Measurements from ENCODE around the gene PITX1. TPM values are rescaled to one million over a fixed set of nuclear protein-coding genes. Genes with fewer than 3 reads are reported as not detected.

PITX1 gene
- total RNA-seq, 2 experiments from 2014 or later: 0.14 TPM; not detected in 1

GRCh38 chr5:135056316-135057030 lies 22.4 kb upstream of the PITX1 start:
- DNase-seq (no peak), ATAC-seq (no peak)
- Mint-ChIP-seq H3K4me1 (peaks cover 3% of the 10 kb centered on the region), H3K4me3 (no peak overlapping the region), H3K36me3 (no peaks in the 10 kb centered on the region), H3K27ac (no peak overlapping the region), H3K27me3 (peaks cover 53% of the 10 kb centered on the region), H3K9me3 (ENCODE audit: low read depth) (no peaks in the 10 kb centered on the region)
- CTCF ChIA-PET: no interaction called here

- Mint-ChIP-seq H3K9me3 (ENCODE audit: low read depth) (no peaks in the 10 kb centered on the region), H3K4me3 (no peak overlapping the region), H3K36me3 (no peaks in the 10 kb centered on the region), H3K27ac (no peak overlapping the region), H3K4me1 (peaks cover 3% of the 10 kb centered on the region), H3K27me3 (peaks cover 62% of the 10 kb centered on the region)
- CTCF ChIA-PET: no interaction called here
- ATAC-seq (no peak), DNase-seq (no peak)
Observed at GRCh38 chr5:135055396-135055795, 21.4 kb upstream of the PITX1 start.

DNA sequence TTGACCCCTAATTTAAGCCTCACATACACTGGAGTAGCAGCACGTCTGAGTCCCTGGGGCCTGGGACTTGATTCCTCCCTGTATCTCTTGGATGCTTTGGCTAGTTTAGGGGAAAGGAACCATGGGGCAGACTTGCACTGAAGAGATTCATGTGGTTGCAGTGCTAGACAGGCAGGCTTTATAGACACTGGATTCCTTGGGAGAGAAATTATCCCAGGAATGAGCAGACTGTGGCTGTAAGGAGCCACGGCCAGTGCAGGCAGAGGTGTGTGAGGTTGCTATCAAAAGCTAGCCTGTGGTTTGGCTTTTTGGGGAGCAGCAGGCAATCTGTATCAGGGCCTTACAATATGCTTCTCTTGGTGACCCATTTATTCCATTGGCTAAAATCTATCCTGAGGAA lies 20.5 kb upstream of the PITX1 start:
- Mint-ChIP-seq H3K27ac (no peak overlapping the region), H3K4me3 (no peak overlapping the region), H3K27me3 (peaks cover 70% of the 10 kb centered on the region), H3K9me3 (ENCODE audit: low read depth) (no peaks in the 10 kb centered on the region), H3K4me1 (peaks cover 3% of the 10 kb centered on the region), H3K36me3 (no peaks in the 10 kb centered on the region)
- ATAC-seq: no peak
- CTCF ChIA-PET: no interaction called here
- DNase-seq: no peak

GRCh38 chr5:135053989-135054388 lies 20.0 kb upstream of the PITX1 start:
- H3K36me3 Mint-ChIP-seq: no peaks in the 10 kb centered on the region
- H3K4me3 Mint-ChIP-seq: no peak overlapping the region
- ATAC-seq (no peak), DNase-seq (no peak)
- H3K9me3 Mint-ChIP-seq (ENCODE audit: low read depth): no peaks in the 10 kb centered on the region
- no peak overlapping the region for H3K27ac Mint-ChIP-seq
- CTCF ChIA-PET: no interaction called here
- H3K4me1 Mint-ChIP-seq: peaks cover 3% of the 10 kb centered on the region
- peaks cover 75% of the 10 kb centered on the region for H3K27me3 Mint-ChIP-seq

DNA sequence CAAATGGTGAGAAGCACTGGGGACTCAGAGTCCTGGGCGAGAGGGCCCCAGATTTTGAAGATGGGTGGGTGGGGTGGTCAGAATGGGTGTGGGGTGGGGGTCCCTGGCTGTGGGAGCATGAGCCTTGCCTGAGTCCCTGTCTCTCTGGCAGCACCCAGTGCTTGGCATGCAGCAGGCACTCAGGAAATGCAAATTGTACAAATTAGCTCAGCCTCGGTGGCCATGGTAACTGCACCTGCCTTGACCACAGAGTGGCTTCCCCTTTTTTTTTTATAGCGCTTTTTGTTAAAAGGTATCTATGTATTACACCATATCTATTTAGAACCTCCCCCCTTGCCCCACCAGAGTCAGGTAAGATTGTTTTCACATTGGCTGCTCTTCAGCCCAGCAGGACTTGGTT lies 19.2 kb upstream of the PITX1 start:
- H3K27me3 Mint-ChIP-seq: peaks cover 80% of the 10 kb centered on the region
- H3K9me3 Mint-ChIP-seq (ENCODE audit: low read depth): no peaks in the 10 kb centered on the region
- H3K36me3 Mint-ChIP-seq: no peaks in the 10 kb centered on the region
- CTCF ChIA-PET: interaction anchor here (0.6 kb wide), 1 partner anchor 1010 kb away, joined by 3 read pairs; no protein-coding TSS in a partner anchor
- H3K4me3 Mint-ChIP-seq: no peak overlapping the region
- H3K4me1 Mint-ChIP-seq: peaks cover 3% of the 10 kb centered on the region
- no peak overlapping the region for H3K27ac Mint-ChIP-seq
- ATAC-seq: no peak
- DNase-seq: no peak

DNA sequence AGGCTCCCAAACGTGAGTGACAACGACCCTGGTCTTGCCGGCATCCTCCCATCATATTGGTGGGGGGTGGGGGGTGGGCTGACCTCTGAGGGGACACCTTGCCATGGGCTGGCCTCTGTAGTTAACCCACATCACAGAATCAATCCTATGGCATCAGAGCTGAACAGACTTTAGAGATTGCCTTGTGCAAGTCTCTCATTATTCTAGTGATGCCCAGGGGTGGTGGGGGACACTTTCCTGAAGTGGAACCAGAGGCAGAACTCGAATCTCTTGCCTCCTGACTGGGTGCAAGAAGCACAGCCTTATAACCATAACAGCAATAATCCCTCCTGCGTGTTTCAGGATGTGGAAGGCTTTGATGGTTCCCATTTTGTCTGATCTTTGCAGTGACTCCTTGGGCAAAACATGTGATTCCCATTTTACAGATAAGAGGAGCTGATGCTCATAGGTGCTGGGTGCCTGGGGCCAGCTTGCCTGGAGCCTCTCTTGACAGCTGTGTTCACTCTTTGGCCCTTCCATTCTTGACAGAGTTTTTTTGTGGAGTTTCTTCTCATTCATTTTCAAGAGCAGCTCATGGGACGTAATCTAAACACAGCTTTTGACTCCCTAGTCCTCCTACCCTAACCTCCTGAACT lies 18.6 kb upstream of the PITX1 start:
- Mint-ChIP-seq H3K9me3 (ENCODE audit: low read depth) (no peaks in the 10 kb centered on the region), H3K4me3 (no peak overlapping the region), H3K27me3 (peaks cover 78% of the 10 kb centered on the region), H3K36me3 (no peaks in the 10 kb centered on the region), H3K4me1 (peaks cover 3% of the 10 kb centered on the region), H3K27ac (no peak overlapping the region)
- CTCF ChIA-PET: interaction anchor here (0.6 kb wide), 1 partner anchor 1009 kb away, joined by 3 read pairs; no protein-coding TSS in a partner anchor
- no peak for DNase-seq
- ATAC-seq: no peak

DNA sequence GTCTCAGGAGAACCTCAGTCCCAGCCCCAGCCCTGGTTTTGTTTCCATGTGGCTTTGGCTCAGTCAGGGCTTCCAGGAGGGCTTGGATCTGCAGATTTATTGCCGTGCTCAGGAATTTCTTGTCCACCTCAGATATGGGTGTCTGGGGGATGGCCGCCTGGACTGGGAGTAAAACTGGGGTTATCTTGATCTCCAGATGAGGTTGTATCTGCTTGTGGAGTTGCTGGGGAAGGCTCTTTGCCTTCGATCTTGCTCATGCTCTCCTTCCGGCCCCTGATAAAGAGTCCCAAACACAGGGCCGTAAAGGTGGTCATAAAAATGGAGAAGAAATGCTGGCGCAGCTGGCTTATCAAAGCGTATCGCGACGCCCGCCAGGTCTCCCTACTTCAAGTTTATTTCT lies 17.8 kb upstream of the PITX1 start:
- no peak overlapping the region for H3K27ac Mint-ChIP-seq
- H3K4me3 Mint-ChIP-seq: no peak overlapping the region
- ATAC-seq (no peak), DNase-seq (no peak)
- H3K9me3 Mint-ChIP-seq (ENCODE audit: low read depth): no peaks in the 10 kb centered on the region
- H3K36me3 Mint-ChIP-seq: no peaks in the 10 kb centered on the region
- CTCF ChIA-PET: no interaction called here
- H3K27me3 Mint-ChIP-seq: peaks cover 83% of the 10 kb centered on the region
- H3K4me1 Mint-ChIP-seq: peaks cover 3% of the 10 kb centered on the region

GRCh38 chr5:135051399-135051798 lies 17.4 kb upstream of the PITX1 start:
- no peaks in the 10 kb centered on the region for H3K36me3 Mint-ChIP-seq
- no peak for DNase-seq
- no peak overlapping the region for H3K4me3 Mint-ChIP-seq
- H3K27ac Mint-ChIP-seq: no peak overlapping the region
- peaks cover 3% of the 10 kb centered on the region for H3K4me1 Mint-ChIP-seq
- no peaks in the 10 kb centered on the region for H3K9me3 Mint-ChIP-seq (ENCODE audit: low read depth)
- ATAC-seq: no peak
- peaks cover 83% of the 10 kb centered on the region for H3K27me3 Mint-ChIP-seq
- CTCF ChIA-PET: no interaction called here

DNA sequence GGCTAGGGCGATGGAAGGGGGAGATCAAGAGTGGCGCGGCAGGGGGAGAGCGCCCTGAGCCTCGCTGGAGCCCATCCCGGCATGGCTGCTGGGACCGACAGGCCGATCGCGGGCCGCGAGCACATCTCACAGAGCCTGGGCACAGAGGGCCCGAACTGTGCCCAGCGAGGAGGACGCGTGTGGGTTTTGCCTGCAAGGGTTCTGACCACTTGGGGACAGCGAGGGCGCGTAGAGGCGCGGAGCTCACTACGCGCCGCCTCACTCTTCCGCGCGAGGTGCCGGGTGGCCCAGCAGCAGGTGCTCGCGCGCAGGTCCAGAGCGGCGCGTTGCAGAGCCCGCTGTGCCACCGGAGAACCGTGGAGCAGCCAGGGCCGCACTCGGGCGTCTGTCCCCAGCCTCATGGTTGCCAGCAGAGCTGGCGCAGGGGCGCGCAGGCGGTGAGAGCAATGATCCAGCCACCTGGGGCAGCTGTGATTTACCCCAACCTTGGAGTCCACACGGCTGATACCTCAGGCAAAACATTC lies 16.3 kb upstream of the PITX1 start:
- Mint-ChIP-seq H3K27ac (no peak overlapping the region), H3K4me1 (peaks cover 3% of the 10 kb centered on the region), H3K27me3 (peaks cover 73% of the 10 kb centered on the region), H3K4me3 (no peak overlapping the region), H3K36me3 (no peaks in the 10 kb centered on the region), H3K9me3 (ENCODE audit: low read depth) (no peaks in the 10 kb centered on the region)
- DNase-seq (no peak), ATAC-seq (no peak)
- CTCF ChIA-PET: no interaction called here

- Mint-ChIP-seq H3K27ac (no peak overlapping the region), H3K27me3 (peaks cover 70% of the 10 kb centered on the region), H3K4me3 (no peak overlapping the region), H3K36me3 (no peaks in the 10 kb centered on the region), H3K9me3 (ENCODE audit: low read depth) (no peaks in the 10 kb centered on the region), H3K4me1 (peaks cover 3% of the 10 kb centered on the region)
- CTCF ChIA-PET: no interaction called here
- ATAC-seq (no peak), DNase-seq (no peak)
Observed at GRCh38 chr5:135048930-135049329, 14.9 kb upstream of the PITX1 start.

DNA sequence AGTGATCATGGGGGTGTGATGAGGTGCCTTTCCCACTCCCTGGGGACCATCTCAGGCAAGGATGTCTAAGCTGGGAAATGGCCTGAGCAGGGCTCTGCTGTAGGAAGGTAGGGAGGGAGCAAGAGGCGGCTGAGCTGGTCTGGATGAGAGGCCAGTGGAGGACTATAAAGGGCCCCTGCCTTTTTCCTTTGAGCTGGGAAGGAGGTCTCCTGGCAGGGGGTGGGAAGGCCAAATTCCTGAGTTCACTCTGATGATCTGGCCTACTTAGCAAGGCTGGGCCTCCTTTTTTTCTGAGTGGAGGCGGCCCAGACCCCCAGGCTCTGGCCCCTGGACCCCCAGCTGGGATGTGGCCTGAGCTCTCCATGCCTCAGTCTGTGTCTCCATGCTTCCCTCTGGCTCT lies 14.3 kb upstream of the PITX1 start:
- DNase-seq: no peak
- H3K9me3 Mint-ChIP-seq (ENCODE audit: low read depth): no peaks in the 10 kb centered on the region
- no peak for ATAC-seq
- H3K36me3 Mint-ChIP-seq: no peaks in the 10 kb centered on the region
- H3K4me1 Mint-ChIP-seq: peaks cover under 1% of the 10 kb centered on the region
- CTCF ChIA-PET: no interaction called here
- H3K4me3 Mint-ChIP-seq: no peak overlapping the region
- H3K27me3 Mint-ChIP-seq: peaks cover 69% of the 10 kb centered on the region
- no peak overlapping the region for H3K27ac Mint-ChIP-seq

DNA sequence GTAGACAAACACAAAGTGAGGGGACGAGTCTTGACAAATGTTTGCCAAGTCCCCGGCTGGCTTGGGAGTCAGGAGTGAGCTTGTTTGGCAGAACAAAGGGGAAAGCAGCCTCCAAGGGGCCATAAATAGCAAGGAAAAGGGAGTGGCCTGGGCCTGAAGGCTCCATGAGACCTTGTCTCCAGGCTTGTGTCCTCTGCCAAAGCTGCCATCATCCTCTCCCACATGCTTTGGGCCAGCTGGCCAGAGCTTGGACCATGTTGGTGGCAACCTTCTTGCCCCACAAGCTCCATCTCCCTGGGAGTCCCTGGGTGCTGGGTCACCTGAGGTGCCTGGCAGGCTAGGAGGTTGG lies 13.3 kb upstream of the PITX1 start:
- CTCF ChIA-PET: no interaction called here
- no peaks in the 10 kb centered on the region for H3K36me3 Mint-ChIP-seq
- ATAC-seq (no peak), DNase-seq (no peak)
- no peaks in the 10 kb centered on the region for H3K4me1 Mint-ChIP-seq
- peaks cover 69% of the 10 kb centered on the region for H3K27me3 Mint-ChIP-seq
- H3K4me3 Mint-ChIP-seq: no peak overlapping the region
- no peaks in the 10 kb centered on the region for H3K9me3 Mint-ChIP-seq (ENCODE audit: low read depth)
- H3K27ac Mint-ChIP-seq: no peak overlapping the region

DNA sequence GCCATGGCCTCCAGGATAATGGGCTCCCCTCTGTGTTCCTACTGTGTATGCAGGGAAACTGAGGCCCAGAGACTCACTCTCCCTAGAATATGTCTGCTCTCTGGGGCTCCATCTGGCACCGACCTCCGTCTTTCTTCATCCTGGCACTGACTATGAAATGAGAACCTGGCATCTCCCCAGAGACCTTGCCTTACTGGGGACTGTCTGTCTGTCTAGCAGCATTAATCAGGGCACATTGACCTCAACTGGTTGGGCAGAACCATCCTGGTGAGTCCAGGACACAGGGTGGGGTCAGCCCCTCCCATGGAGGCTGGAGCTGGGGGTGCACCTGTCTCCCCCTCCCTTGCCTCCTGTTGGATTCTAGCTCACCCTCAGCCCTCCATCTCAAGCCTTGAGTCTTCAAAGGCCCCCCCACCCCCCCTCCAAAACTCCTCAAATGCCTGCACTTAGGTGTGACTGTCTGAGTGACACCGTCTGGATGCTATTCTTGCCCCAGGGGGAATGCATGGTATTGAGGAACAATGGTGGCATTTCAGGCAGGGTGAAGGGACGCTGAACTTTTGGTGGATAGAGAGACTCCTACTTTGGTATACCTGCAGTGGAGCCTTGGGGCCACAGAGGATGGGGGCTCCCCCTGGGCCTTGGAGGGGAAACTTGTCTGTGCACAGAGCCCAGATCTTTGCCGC lies 12.8 kb upstream of the PITX1 start:
- Mint-ChIP-seq H3K27me3 (peaks cover 69% of the 10 kb centered on the region), H3K27ac (no peak overlapping the region), H3K4me1 (no peaks in the 10 kb centered on the region), H3K36me3 (no peaks in the 10 kb centered on the region), H3K9me3 (ENCODE audit: low read depth) (no peaks in the 10 kb centered on the region), H3K4me3 (no peak overlapping the region)
- ATAC-seq (no peak), DNase-seq (no peak)
- CTCF ChIA-PET: no interaction called here

DNA sequence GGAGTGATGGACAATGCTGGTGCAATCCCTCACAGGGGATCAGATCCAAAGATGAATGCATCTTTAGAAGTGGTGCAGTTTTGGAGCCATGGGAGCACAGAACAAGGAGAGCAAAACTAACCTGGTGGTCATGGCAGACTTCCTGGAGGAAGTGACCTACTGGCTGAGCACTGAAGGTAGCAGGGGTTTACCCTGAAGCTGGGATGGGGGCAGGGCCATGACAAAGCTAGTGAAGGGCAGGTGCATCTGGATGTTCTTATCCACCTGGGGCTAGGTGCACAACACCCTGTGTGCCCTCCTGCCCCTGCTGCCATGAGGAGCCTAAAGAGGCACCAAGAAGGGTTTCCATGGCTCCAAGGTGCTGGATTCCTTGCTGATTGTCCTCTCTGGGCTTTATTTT lies 11.5 kb upstream of the PITX1 start:
- H3K27me3 Mint-ChIP-seq: peaks cover 69% of the 10 kb centered on the region
- CTCF ChIA-PET: no interaction called here
- no peaks in the 10 kb centered on the region for H3K9me3 Mint-ChIP-seq (ENCODE audit: low read depth)
- H3K4me1 Mint-ChIP-seq: no peaks in the 10 kb centered on the region
- H3K36me3 Mint-ChIP-seq: no peaks in the 10 kb centered on the region
- DNase-seq (no peak), ATAC-seq (no peak)
- no peak overlapping the region for H3K4me3 Mint-ChIP-seq
- no peak overlapping the region for H3K27ac Mint-ChIP-seq
